Motor neuron (in vitro differentiated cells): ENCODE results near the gene ZNHIT1. TPM values are rescaled to one million over a fixed set of nuclear protein-coding genes. Genes with fewer than 3 reads are reported as not detected.
"Not testable (repeated sequence)": the region's sequence is repeated elsewhere in the genome, so short reads cannot be mapped to it uniquely, and the experiment has no call there.

Source experiments
- ATAC-seq, 8 experiments: fragments of 200-7000 bp; cut with Tn5 transposase; replicated peaks in 6 of 8; 2 replicates each; pipeline ENCODE4 v1.8.0; 2021; ENCODE audit warnings: mild to moderate bottlenecking in 8 of 8, moderate library complexity in 8 of 8
- H3K27ac ChIP-seq, 2 donors: fragments of 250-450 bp; sonication (Bioruptor Pico); 2 replicates each; pipeline ENCODE4 v1.9.0; 2021; ENCODE audit warnings: antibody characterized with exemption in 2 of 2, mild to moderate bottlenecking in 2 of 2, moderate library complexity in 1 of 2
- H3K4me1 ChIP-seq, 2 donors: fragments of 250-450 bp; sonication (Bioruptor Pico); replicated peaks in 1 of 2; 2 replicates each; pipeline ENCODE4 v1.6.1; 2021; ENCODE audit warnings: antibody characterized with exemption in 2 of 2, mild to moderate bottlenecking in 2 of 2, moderate library complexity in 1 of 2
- H3K4me3 ChIP-seq, 5 donors: fragments of 250-450 bp; sonication (Bioruptor Pico); 2 replicates each; pipeline ENCODE4 v1.9.0; 2021; ENCODE audit warnings: antibody characterized with exemption in 5 of 5, mild to moderate bottlenecking in 5 of 5, moderate library complexity in 4 of 5
- WGBS, 10 experiments: fragments of 450-650 bp; shearing (Covaris generic); methylation state at CpG; one replicate each; pipeline ENCODE4 v1.0.0; 2022; 5-methylcytosine and 5-hydroxymethylcytosine counted together
- in situ Hi-C, 9 experiments: fragments of 400-800 bp; cut with MboI; loops; one replicate each; pipeline ENCODE4 v1.15.0; 2021; ENCODE audit warnings: low sequenced_read_pairs in 9 of 9, low pct_unique_long_range_greater_than_20kb in 2 of 9; ENCODE audit not compliant: unreplicated experiment in 9 of 9
- total RNA-seq, 8 experiments: library from RNA; unstranded; fragments of 300-600 nt; gene quantifications; 2 replicates each; pipeline versions ENCODE4 v1.2.3 to v1.2.4, GENCODE V29; 2022

Gene ZNHIT1
- total RNA-seq, 8 experiments from 2014 or later = 73.6 to 132 (median 97.9) TPM

DNA sequence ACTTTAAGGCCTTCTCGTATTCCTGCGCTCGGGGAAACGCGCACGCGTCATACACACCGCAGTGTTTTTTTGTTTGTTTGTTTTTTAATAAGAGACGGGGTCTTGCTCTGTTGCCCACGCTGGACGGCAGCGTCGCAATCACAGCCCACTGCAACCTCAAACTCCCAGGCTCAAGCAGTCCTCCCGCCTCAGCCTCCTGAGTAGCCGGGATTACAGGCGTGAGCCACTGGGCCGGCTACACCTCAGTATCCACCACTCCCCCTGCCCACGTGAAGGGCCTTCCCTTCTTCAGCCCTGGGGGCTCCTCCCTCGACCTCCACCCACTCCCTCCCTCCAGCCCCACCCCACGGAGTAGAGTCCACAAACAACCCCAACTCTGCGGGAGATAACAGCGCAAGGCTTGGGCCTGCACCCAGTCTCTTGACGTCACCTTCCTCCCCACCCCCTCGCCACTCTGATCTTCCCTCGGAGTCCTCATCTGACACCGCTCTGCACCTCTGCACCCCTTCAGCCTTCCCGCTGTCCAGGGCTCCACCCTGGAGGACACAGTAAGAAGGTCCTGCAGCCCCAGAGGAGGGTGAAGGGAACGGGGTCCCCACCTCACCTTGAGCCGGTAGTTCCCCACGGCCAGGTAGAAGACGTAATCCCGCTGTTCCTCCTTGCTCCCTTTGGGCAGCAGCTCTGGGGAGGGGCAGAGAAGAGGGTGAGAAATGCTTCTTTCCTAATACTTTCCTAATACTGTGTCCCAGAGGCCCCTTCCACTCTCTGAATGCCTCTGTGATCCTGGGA lies 22.5 kb downstream of the ZNHIT1 start:
- WGBS, 10 experiments = 90 to 100% (median 93%) methylated on average over 2 to 14 of the region's 32 CpGs; no CpG with 5 or more reads in 6 of the 10 experiments
- Histone ChIP-seq H3K27ac (no peak overlapping the region), H3K4me3 (no peak overlapping the region), H3K4me1 (peaks cover 8% of the 10 kb centered on the region in 2 donors)
- in situ Hi-C loops = no loop called here
- ATAC-seq = no peak

GRCh38 chr7:101241015-101241363 lies 23.0 kb downstream of the ZNHIT1 start:
- 88 to 95% (median 93%) methylated on average over 4 to 11 of the region's 12 CpGs; no CpG with 5 or more reads in 6 of the 10 experiments for WGBS, 10 experiments
- no peak overlapping the region for H3K4me3 ChIP-seq
- H3K4me1 ChIP-seq = peaks cover 12% of the 10 kb centered on the region in 2 donors
- no peak overlapping the region for H3K27ac ChIP-seq
- in situ Hi-C loops = no loop called here
- ATAC-seq = no peak

DNA sequence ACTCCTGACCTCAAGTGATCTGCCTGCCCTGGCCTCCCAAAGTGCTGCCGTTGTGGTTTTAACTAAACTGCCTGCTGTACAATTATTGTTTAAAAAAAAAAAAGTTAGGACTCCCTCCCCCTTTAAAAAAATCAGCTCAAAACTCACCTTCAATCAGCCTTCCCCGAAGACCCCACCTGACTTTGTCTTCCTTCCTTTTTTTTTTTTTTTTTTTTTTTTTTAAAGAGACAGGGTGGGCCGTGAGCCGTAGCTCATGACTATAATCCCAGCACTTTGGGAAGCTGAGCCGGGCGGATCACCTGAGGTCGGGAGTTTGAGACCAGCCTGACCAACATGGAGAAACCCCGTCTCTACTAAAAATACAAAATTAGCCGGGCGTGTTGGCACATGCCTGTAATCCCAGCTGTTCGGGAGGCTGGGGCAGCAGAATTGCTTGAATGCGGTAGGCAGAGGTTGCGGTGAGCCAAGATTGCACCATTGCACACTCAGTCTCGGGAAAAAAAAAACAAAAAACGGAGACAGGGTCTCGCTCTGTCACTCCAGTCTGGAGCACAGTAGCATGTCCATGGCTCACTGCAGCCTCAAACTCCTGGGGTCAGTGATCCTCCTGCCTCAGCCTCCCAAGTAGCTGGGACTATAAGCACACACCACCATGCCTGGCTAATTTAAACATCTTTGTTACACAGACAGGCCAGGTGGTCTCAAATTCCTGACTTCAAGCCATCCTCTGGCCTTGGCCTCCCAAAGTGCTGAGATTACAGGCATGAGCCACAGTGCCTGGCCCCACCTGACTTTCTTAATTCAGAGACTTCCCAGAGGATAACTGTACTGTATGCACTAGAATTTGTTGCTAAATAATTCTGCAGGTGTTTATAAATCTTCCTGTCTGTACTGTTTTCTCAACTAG lies 23.7 kb downstream of the ZNHIT1 start:
- in situ Hi-C loops = no loop called here
- Histone ChIP-seq H3K4me3 (no peak overlapping the region), H3K4me1 (peaks cover 12% of the 10 kb centered on the region in 2 donors), H3K27ac (no peak overlapping the region)
- 82 to 100% (median 93%) methylated on average over 1 to 6 of the region's 16 CpGs; no CpG with 5 or more reads in 2 of the 10 experiments for WGBS, 10 experiments
- ATAC-seq = no peak

DNA sequence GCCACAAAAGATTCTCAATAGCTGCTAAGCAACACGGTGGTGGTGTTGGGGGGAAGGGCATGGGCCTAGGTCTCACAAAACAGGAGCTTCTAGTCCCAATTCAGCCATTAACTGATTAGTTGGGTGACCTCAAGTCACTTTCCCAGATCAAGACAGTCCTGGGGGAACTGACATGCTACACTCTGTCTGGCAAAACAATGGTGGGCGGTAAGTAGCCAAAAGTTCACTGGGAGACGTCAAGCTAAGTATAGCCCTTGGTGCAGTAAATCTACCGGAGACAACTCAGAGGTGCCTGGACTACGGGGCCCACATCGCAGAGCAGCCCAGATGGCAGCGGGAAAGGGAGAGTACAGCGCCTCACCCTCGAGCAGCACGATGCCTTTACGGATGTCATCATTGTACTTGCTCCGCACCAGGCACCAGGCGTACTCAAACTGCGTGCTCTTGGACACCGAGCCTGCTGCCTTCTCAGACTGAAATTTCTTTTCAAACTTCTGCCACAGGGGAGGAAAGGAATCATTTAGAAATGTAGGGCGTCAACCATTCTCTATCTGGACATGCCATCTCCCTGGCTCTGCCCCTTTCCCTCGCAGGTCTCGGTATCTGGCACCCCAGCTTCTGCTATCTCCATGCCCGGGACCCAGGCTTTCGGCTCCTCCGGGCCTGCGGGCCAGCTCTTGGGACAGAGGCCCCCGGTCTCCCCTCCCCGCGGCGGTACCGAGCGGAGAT lies 25.8 kb downstream of the ZNHIT1 start:
- Histone ChIP-seq H3K4me3 (peak overlapping the region; percentile 68 to 90 (median 83)), H3K4me1 (peaks cover 12% of the 10 kb centered on the region in 2 donors), H3K27ac (peak overlapping the region; percentile 91 to 96)
- in situ Hi-C loops = no loop called here
- ATAC-seq = peak in 3 of 8 experiments; percentile 1 to 13 (median 6)
- 0 to 53% (median 15%) methylated on average over 1 to 14 of the region's 28 CpGs; no CpG with 5 or more reads in 1 of the 10 experiments for WGBS, 10 experiments

- H3K4me3 ChIP-seq = peak within 1 kb of the TSS; percentile 68 to 90 (median 83)
- 0 to 3% (median 0%) methylated on average over 2 to 6 of the region's 45 CpGs; no CpG with 5 or more reads in 5 of the 10 experiments for WGBS, 10 experiments
- in situ Hi-C loops = no loop called here
- peaks cover 12% of the 10 kb centered on the region in 2 donors for H3K4me1 ChIP-seq
- H3K27ac ChIP-seq = peak within 1 kb of the TSS; percentile 91 to 96
- peak; percentile 89 to 97 (median 95) for ATAC-seq
Observed at GRCh38 chr7:101244375-101245146, 26.6 kb downstream of the ZNHIT1 start, which contains the start of gene FIS1. Gene FIS1, minus strand, starts transcription at chr7:101245081. Its CDS starts 77 bp downstream, at chr7:101245004.

DNA sequence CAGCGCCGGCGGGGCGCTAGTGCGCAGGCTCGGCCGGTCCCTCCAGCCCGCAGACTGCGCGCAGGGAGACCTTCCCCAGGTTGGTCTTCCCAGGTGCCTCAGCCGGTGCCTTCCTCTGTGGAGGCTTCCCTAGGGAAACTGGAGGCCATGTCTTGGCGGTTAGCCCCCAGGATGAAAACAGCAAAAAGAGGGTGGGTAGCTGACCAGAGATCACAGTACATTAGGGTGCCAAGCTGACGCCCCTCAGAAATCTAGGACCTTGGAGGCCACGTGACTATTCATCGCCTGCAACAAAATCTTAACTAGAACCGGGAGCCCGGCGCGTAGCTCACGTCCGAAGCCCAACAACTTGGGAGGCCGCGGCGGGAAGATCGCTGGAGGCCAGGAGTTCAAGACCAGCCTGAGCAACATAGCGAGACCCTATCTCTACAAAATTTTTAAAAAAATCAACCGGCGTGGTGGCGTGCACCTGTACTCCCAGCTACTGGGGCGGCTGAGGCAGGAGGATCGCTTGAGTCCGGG lies 27.2 kb downstream of the ZNHIT1 start:
- in situ Hi-C loops = no loop called here
- Histone ChIP-seq H3K27ac (peak overlapping the region; percentile 91 to 96), H3K4me3 (peak overlapping the region; percentile 68 to 90 (median 83)), H3K4me1 (peaks cover 12% of the 10 kb centered on the region in 2 donors)
- WGBS, 10 experiments = 20 to 89% (median 66%) methylated on average over 1 to 18 of the region's 32 CpGs; no CpG with 5 or more reads in 2 of the 10 experiments
- ATAC-seq = no peak

DNA sequence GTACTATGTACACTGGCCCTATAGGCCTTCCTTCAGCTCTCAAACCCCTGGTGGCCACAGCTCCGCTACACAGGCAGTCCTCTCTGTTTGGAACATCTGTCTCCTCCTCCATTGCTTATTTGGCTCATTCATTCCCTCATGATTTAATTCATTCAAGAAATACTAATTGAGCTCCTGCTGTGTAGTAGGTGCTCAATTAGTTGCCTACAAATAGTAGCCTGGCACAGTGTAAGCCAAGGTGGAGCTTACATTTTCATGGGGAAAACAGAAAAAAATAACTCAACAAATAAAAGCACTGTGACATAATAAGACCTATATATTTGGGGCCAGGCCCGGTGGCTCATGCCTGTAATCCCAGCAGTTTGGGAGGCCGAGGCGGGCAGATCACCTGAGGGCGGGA lies 30.3 kb downstream of the ZNHIT1 start:
- Histone ChIP-seq H3K4me1 (peaks cover 21 to 23% of the 10 kb centered on the region in 2 donors), H3K27ac (no peak overlapping the region), H3K4me3 (no peak overlapping the region)
- in situ Hi-C loops = no loop called here
- no peak for ATAC-seq
- 80 to 100% (median 100%) methylated on average over 1 to 5 of the region's 5 CpGs; no CpG with 5 or more reads in 2 of the 10 experiments for WGBS, 10 experiments

- Histone ChIP-seq H3K27ac (no peak overlapping the region), H3K4me3 (no peak overlapping the region), H3K4me1 (peaks cover 16 to 17% of the 10 kb centered on the region in 2 donors)
- WGBS, 10 experiments = 96 to 100% (median 100%) methylated on average over 1 to 3 of the region's 3 CpGs; no CpG with 5 or more reads in 6 of the 10 experiments
- ATAC-seq = no peak
- in situ Hi-C loops = no loop called here
Observed at GRCh38 chr7:101250324-101250723, 32.4 kb downstream of the ZNHIT1 start.

GRCh38 chr7:101251871-101252659 lies 34.1 kb downstream of the ZNHIT1 start:
- in situ Hi-C loops = no loop called here
- WGBS, 10 experiments = 0 to 4% (median 0%) methylated on average over 1 to 34 of the region's 55 CpGs; no CpG with 5 or more reads in 3 of the 10 experiments
- ATAC-seq = peak; percentile 97 to 100 (median 100)
- H3K4me1 ChIP-seq = peaks cover 11 to 12% of the 10 kb centered on the region in 2 donors
- peak overlapping the region; percentile 64 to 82 for H3K27ac ChIP-seq
- peak overlapping the region; percentile 70 to 98 (median 78) for H3K4me3 ChIP-seq

GRCh38 chr7:101253199-101253598 lies 35.2 kb downstream of the ZNHIT1 start:
- WGBS, 10 experiments = 25 to 100% (median 65%) methylated on average over 1 to 3 of the region's 5 CpGs; no CpG with 5 or more reads in 5 of the 10 experiments
- H3K4me3 ChIP-seq, in situ Hi-C loops, H3K27ac ChIP-seq, ATAC-seq: not testable (repeated sequence)
- peaks cover 11 to 12% of the 10 kb centered on the region in 2 donors for H3K4me1 ChIP-seq

- no peak overlapping the region for H3K4me3 ChIP-seq
- no peak for ATAC-seq
- H3K4me1 ChIP-seq = peaks cover 6% of the 10 kb centered on the region in 2 donors
- in situ Hi-C loops = no loop called here
- H3K27ac ChIP-seq = no peak overlapping the region
- 0 to 93% (median 58%) methylated on average over 1 to 4 of the region's 4 CpGs for WGBS, 10 experiments
Observed at GRCh38 chr7:101255796-101256195, 37.8 kb downstream of the ZNHIT1 start.
